ENCODE measurements around the gene IGF2BP2.
"Not testable (repeated sequence)": the region's sequence is repeated elsewhere in the genome, so short reads cannot be mapped to it uniquely, and the experiment has no call there.

IGF2BP2 gene

DNA sequence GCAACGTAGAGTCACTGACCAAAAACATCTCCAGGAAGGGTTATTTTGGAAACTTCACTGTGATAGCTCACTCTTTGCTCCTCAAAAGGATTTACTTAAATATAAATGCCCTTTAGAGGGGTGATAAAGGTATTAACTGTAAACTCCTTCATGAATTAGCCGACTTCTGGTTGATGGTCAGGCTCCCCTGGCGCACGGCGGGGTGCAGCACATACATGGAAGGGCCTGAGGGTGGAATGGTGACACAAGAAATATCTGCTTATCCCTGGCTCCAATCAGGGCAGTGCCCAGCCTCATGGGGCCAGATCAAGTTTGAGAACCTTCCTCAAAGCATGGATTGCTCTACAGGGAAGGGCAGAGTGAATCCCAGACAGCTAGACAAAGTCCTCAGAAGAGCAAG is 116.5 kb downstream of the IGF2BP2 start:
- no peak for DNase-seq

GRCh38 chr3:185705498-185705897 is 119.3 kb downstream of the IGF2BP2 start:
- no peak for DNase-seq

DNA sequence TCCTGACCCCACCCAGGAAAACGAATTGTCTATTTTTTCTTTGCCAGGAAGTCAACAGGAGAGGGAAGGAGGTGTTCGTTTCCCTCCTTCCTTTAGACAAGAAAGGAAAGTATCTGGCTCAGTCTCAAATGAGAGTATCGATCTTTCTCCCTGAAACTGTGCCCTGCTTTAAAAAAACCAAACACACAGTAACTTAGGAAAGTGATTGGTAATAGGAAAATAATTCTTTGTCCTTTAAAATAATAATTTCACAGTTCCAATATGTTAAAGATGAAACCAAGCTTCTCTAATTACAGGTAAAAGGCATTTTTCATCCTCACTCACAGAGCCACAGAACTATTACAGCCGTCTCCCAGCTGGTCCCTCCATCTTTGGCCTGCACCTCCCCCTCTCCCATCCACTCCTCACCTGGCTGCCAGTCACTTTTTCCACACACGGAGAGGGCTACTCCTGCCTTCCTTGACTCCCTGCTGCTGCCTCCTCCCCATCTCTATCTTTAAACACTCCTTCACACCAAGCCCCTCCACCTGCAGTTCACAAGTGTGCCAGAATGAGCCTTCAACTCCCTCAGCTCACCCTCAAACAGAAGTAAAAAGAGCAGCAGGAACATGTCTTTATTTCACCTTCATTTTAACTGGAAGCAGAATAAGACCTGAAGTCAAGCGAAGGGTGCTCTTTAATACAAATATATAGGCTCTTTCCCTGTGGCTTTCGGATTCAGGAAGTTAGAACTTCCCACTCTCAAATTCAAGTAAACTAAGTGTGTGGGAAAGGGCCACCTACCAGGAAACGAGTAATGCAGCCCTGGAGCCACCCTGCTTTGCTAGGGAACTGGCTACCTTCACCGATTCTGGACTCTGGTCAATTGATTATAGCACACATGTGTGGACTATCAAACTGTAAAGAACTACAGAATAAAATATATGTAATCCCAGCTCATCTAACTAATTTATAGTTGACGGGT is 122.3 kb downstream of the IGF2BP2 start:
- DNase-seq, result no peak

DNA sequence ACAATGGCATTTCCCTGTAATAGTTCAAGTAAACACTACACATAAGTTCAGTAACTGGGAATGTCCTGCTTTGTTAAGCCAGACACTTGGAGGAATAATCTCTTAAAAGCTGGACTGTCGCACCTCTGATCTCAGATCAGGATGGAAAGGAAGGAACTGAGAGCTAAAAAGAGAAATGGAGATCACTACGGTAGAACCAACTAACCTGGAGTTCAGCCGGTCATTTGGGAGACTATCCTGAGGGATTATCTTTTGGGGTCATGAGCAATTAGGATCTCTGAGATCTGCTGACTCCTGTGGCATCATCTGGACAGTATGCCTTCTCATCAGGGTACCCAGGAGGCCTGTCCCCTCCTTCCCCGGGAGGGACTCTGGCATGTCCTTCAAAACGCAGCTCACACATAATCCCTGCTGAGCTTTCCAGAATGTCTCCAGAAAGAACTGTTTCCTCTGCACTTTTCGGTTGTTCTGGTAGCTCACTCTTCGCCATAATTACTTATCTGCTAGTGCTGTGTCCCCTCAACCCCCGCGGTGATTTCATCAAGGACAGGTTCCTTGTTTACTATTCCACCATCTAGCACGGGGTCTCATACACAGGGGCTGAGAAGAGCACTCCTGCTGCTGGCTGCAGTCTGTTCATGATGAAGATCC is 123.1 kb downstream of the IGF2BP2 start:
- DNase-seq, result no peak

GRCh38 chr3:185699927-185700326 is 124.9 kb downstream of the IGF2BP2 start:
- no peak for DNase-seq

- not testable (repeated sequence) for DNase-seq
Observed at GRCh38 chr3:185697228-185697627, 127.6 kb downstream of the IGF2BP2 start.

GRCh38 chr3:185696039-185696438 is 128.8 kb downstream of the IGF2BP2 start:
- no peak for DNase-seq

- no peak for DNase-seq
Observed at GRCh38 chr3:185693985-185694653, 130.7 kb downstream of the IGF2BP2 start.

- DNase-seq, result no peak
Observed at GRCh38 chr3:185691622-185692021, 133.2 kb downstream of the IGF2BP2 start.

- no peak for DNase-seq
Observed at GRCh38 chr3:185687271-185687878, 137.5 kb downstream of the IGF2BP2 start.

GRCh38 chr3:185685231-185686035 is 139.4 kb downstream of the IGF2BP2 start:
- DNase-seq, result no peak

GRCh38 chr3:185680231-185680630 is 144.6 kb downstream of the IGF2BP2 start:
- DNase-seq, result no peak

DNA sequence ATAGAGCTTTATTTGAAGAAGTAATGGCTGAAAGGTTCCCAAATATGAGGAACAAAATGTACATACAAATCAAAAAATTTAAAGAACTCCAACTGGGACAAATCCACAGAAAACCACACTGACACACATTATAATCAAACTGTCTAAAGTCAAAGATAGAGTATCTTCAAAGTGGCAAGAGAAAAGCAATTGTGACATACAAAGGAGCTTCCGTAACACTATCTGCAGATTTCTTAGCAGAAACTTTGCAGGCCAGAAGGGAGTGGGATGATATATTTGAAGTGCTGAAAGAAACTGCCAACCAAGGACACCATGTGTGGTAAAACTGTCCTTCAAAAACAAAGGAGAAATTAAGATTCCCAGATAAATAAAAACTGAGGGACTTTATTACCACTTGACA is 146.8 kb downstream of the IGF2BP2 start:
- no peak for DNase-seq

DNA sequence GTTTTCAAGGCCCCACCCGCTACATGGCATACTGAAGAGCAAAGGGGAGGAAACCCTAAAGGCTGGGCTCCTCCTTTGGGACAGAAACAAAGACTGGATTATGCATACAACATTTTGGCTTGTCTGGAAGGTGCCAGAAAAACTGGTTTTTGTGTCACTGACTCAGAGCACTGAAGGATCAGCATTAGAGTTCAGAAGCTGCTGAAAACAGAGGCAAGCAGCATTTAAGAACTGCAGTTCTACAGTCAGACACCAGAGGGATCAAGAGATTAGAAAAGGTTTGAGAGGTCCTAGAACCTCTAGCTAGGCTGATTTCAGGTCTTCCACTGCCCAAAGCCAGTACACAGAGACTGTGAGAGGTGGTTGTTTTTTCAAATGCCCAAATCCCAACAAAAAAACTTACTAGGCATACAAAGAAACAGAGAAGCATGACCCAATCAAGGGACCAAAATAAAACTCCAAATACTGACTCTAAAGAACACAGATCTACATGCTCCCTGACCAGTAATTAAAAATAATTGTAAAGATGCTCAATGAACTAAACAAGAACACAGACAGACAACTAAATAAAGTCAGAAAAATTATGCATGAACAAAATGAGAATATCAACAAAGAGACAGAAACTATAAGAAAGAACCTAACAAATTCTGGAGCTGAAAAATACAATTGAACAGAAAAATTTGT is 147.6 kb downstream of the IGF2BP2 start:
- DNase-seq, result no peak

DNA sequence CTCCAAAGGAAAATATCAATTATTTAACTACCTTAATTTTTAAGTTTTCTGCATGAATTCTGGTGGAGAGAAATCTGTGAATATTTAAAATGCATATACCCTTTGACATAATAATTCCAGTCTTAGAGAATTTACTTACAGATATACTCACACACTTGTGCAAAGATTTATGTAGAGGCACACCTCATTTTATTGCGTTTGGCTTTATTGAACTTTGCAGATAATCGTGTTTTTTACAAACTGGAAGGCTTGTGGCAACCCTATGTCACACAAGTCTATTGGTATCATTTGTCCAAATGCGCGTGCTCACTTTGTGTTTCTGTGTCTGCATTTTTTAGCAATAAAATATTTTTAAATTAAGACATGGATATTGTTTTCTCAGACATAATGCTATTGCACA is 157.3 kb downstream of the IGF2BP2 start:
- no peak for DNase-seq

DNA sequence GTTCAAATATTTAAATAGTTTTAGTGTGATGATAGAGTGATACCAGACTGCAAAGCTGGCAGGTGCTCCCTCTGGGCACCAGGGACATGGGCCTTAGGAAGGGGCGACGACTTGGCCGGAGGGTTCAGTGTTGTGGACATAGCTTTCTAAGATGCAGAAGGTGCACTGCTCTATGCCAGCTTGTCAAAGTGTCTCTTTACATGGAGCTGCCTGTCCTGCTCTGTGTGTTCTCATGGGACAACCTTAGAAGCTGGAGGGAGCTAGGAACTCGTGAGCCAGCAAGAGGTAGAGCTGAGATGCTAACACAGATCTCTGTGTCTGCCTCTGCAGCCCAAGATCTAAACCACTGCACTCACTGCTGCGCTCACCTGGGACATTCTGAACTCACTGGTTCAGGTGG is 160.9 kb downstream of the IGF2BP2 start:
- no peak for DNase-seq

DNA sequence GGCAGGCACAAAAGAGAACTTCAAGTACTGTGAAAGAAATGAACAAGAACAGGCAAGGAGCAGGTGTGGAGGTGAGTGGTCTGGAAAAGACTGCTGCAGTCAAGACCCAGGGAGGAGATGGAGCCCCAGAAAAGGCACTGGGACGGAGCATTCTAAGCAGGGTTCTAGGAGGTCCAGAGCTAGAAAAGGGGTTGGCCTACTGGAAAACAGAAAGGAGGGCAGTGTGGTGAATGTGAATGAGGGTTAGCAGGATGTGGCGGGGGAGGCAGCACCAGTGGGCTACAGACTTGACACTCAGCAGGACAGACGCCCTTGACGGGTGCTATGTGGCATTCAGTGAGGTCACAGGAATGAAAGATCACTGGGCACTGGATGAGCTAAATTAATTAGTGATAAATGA is 163.1 kb downstream of the IGF2BP2 start:
- no peak for DNase-seq

DNA sequence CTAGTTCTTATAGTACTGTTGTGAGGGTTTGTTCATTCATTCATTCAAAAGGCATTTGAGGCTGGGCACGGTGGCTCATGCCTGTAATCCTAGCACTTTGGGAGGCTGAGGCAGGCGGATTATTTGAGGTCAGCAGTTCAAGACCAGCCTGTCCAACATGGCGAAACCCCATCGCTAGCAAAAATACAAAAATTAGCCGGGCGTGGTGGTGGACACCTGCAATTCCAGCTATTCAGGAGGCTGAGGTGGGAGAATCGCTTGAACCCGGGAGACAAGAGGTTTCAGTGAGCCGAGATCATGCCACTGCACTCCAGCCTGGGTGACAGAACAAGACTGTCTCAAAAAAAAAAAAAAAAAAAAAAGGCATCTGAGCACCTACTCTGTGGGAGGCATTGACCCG is 163.5 kb downstream of the IGF2BP2 start:
- not testable (repeated sequence) for DNase-seq

- DNase-seq, result peak; percentile 56
Observed at GRCh38 chr3:185659942-185660921, 164.6 kb downstream of the IGF2BP2 start.

DNA sequence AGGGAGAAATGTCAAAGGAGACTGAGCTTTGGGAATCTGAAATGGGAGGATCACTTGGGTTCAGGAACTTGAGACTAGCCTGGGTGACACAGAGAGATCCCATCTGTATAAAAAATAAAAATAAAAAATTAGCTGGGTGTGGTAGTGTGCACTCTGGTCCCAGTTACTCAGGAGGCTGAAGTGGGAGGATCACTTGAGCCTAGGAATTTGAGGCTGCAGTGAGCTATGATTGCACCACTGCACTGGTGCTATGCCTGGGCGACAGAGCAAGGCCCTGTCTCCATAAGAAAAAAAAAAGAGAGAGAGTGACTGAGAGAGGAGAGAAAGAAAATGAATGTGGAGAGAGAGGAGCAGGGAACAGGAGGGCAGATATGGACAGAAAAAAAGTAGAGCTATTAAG is 165.9 kb downstream of the IGF2BP2 start:
- DNase-seq, result no peak
